K562 (cell line): ENCODE results near the gene HPD. TPM values are rescaled to one million over a fixed set of nuclear protein-coding genes. Genes with fewer than 3 reads are reported as not detected.

ENCODE experiments used
- ADNP ChIP-seq: fragments of 200-800 bp; sonication (Bioruptor generic); IDR thresholded peaks from 2 replicates; pipeline ENCODE4 v1.6.1; 2016; ENCODE audit warnings: missing genetic modification characterization, missing compliant biosample characterization
- CGGBP1 ChIP-seq: fragments of 250-450 bp; sonication (Bioruptor Pico); IDR thresholded peaks from 2 replicates; pipeline ENCODE4 v1.9.0; 2021; ENCODE audit warnings: mild to moderate bottlenecking
- CHD2 ChIP-seq: IDR thresholded peaks from 2 replicates; pipeline ENCODE4 v1.6.1; 2011; ENCODE audit warnings: low read depth, low read length
- CXXC5 ChIP-seq: fragments of 250-450 bp; sonication (Bioruptor Pico); IDR thresholded peaks from 2 replicates; pipeline ENCODE4 v1.8.0; 2022; ENCODE audit warnings: inconsistent platforms, mild to moderate bottlenecking, moderate library complexity
- ETV6 ChIP-seq, 3 experiments: fragments of 150-350 bp in 1 of 3; sonication (generic) in 1 of 3; formaldehyde crosslinking in 1 of 3; IDR thresholded peaks; 2 replicates each; pipeline versions ENCODE4 v1.6.1 to v1.8.0; 2014 to 2022; ENCODE audit warnings: borderline replicate concordance in 2 of 3, low read depth in 2 of 3, antibody characterized with exemption in 1 of 3, low read length in 1 of 3, mild to moderate bottlenecking in 1 of 3, missing genetic modification reagents in 1 of 3
- EWSR1 ChIP-seq: fragments of 450-650 bp; IDR thresholded peaks from 2 replicates; pipeline ENCODE4 v1.6.1; 2018; ENCODE audit warnings: borderline replicate concordance, mild to moderate bottlenecking, low read depth, moderate library complexity; ENCODE audit not compliant: partially characterized antibody
- KDM1A ChIP-seq, 2 experiments: fragments of 450-650 bp; IDR thresholded peaks; 2 replicates each; pipeline ENCODE4 v1.6.1; 2016; ENCODE audit warnings: mild to moderate bottlenecking in 2 of 2
- MEF2A ChIP-seq: IDR thresholded peaks from 2 replicates; pipeline ENCODE4 v1.6.1; 2011; ENCODE audit warnings: low read depth, mild to moderate bottlenecking, low read length, moderate library complexity; ENCODE audit not compliant: control insufficient read depth
- PHB2 ChIP-seq: fragments of 450-650 bp; IDR thresholded peaks from 2 replicates; pipeline ENCODE4 v1.6.1; 2017; ENCODE audit warnings: low read depth
- PHF8 ChIP-seq: fragments of 200-600 bp; sonication (generic); IDR thresholded peaks from 2 replicates; pipeline ENCODE4 v1.6.1; 2012; ENCODE audit warnings: mixed run types, mild to moderate bottlenecking, inconsistent platforms, low read length, moderate library complexity, borderline replicate concordance
- POLR2A ChIP-seq: fragments of 450-650 bp; conservative IDR thresholded peaks from 2 replicates; pipeline ENCODE4 v1.6.1; 2016
- TEAD1 ChIP-seq, 2 experiments: fragments of 450-650 bp in 1 of 2; sonication (generic) in 1 of 2; formaldehyde crosslinking; IDR thresholded peaks; 2 replicates each; pipeline versions ENCODE4 v1.4.0 to v1.8.0; 2020 to 2022; ENCODE audit warnings: mild to moderate bottlenecking in 2 of 2, missing genetic modification reagents in 1 of 2
- ZBTB26 ChIP-seq: fragments of 450-650 bp; formaldehyde crosslinking; IDR thresholded peaks from 2 replicates; pipeline ENCODE4 v1.4.0; 2022; ENCODE audit warnings: missing genetic modification characterization
- ZFP36 ChIP-seq: fragments of 150-350 bp; IDR thresholded peaks from 2 replicates; pipeline ENCODE4 v1.6.1; 2018; ENCODE audit warnings: low read length, low read depth; ENCODE audit not compliant: partially characterized antibody
- ZNF449 ChIP-seq: fragments of 250-450 bp; sonication (Bioruptor Pico); IDR thresholded peaks from 2 replicates; pipeline ENCODE4 v1.8.0; 2022; ENCODE audit warnings: moderate library complexity, mild to moderate bottlenecking, inconsistent platforms
- ZNF740 ChIP-seq, 3 experiments: fragments of 200-800 bp in 1 of 3; sonication (Bioruptor generic) in 1 of 3; sonication (generic) in 1 of 3; formaldehyde crosslinking in 1 of 3; IDR thresholded peaks; 2 replicates each; pipeline versions ENCODE4 v1.6.1 to v1.8.0; 2016 to 2022; ENCODE audit warnings: mild to moderate bottlenecking in 2 of 3, missing compliant biosample characterization in 2 of 3, missing genetic modification characterization in 2 of 3, missing genetic modification reagents in 1 of 3
- ZSCAN32 ChIP-seq: fragments of 450-650 bp; formaldehyde crosslinking; IDR thresholded peaks from 2 replicates; pipeline ENCODE4 v1.4.0; 2020; ENCODE audit warnings: mild to moderate bottlenecking, moderate library complexity
- polyA plus RNA-seq, 8 experiments: library from polyadenylated mRNA; depleted of rRNA in 4 of 8; stranded (reverse) in 5 of 8; unstranded in 3 of 8; fragments of >200 nt; fragmentation: Nextera tagmentation in 2 of 8; fragmentation: Illumina TruSeq in 1 of 8; extraction: Ambion mirVana in 2 of 8; extraction: Trizol in 1 of 8; gene quantifications; 2 replicates each; pipeline versions ENCODE4 v1.2.1 to v1.2.3, GENCODE V29; 2011 to 2014; ENCODE audit warnings: inconsistent platforms in 1 of 8, missing spikeins in 1 of 8
- total RNA-seq, 7 experiments: library from RNA; depleted of rRNA in 6 of 7; stranded (reverse); fragments of >200 nt in 6 of 7; fragmentation: Illumina TruSeq in 2 of 7; extraction: Trizol in 2 of 7; gene quantifications; 2 replicates each; pipeline versions ENCODE4 v1.2.1 to v1.2.3, GENCODE V29; 2011 to 2021; ENCODE audit warnings: low replicate concordance in 1 of 7
- TF ChIP-seq, protein P1 (sequence below): fragments of 250-450 bp; sonication (Bioruptor Pico); IDR thresholded peaks from 2 replicates; pipeline ENCODE4 v1.4.0; 2020; ENCODE audit warnings: mild to moderate bottlenecking, moderate library complexity, borderline replicate concordance

The HPD gene
- total and polyA plus RNA-seq, 9 of the 15 experiments (the other 6 are each of a cell fraction or from before 2014, with no cell fraction given) = 0.06 to 0.29 (median 0.07) TPM; not detected in 4

- TF ChIP-seq ZNF740 (CRISPR knock-in tag; IDR thresholded peaks at IDR 0.05) = peak; percentile 22; the same call in 1 of the 2 replicates
- 0 out of 4 replicates have a peak, but pooled peaks of 1 of the 2 experiments have one; percentile 65 for TF ChIP-seq ZNF740 (tag; IDR thresholded peaks at IDR 0.05)
- TF ChIP-seq PHF8 = no peak
- no peak for TF ChIP-seq KDM1A (IDR thresholded peaks at IDR 0.05)
- TF ChIP-seq ZBTB26 = 0 out of 2 replicates have a peak, but pooled peaks have one; percentile 2
- TF ChIP-seq CGGBP1 (CRISPR knock-in tag) = no peak
- peak; percentile 8 for TF ChIP-seq POLR2A
- TF ChIP-seq, protein P1, sequence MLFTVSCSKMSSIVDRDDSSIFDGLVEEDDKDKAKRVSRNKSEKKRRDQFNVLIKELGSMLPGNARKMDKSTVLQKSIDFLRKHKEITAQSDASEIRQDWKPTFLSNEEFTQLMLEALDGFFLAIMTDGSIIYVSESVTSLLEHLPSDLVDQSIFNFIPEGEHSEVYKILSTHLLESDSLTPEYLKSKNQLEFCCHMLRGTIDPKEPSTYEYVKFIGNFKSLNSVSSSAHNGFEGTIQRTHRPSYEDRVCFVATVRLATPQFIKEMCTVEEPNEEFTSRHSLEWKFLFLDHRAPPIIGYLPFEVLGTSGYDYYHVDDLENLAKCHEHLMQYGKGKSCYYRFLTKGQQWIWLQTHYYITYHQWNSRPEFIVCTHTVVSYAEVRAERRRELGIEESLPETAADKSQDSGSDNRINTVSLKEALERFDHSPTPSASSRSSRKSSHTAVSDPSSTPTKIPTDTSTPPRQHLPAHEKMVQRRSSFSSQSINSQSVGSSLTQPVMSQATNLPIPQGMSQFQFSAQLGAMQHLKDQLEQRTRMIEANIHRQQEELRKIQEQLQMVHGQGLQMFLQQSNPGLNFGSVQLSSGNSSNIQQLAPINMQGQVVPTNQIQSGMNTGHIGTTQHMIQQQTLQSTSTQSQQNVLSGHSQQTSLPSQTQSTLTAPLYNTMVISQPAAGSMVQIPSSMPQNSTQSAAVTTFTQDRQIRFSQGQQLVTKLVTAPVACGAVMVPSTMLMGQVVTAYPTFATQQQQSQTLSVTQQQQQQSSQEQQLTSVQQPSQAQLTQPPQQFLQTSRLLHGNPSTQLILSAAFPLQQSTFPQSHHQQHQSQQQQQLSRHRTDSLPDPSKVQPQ = no peak
- no peak for TF ChIP-seq PHB2
- no peak for TF ChIP-seq ZNF449 (CRISPR knock-in tag)
- peak; percentile 17; the same call in 1 of the 2 replicates for TF ChIP-seq CXXC5 (CRISPR knock-in tag)
- no peak for TF ChIP-seq ZSCAN32
- TF ChIP-seq ZFP36 = no peak
- TF ChIP-seq TEAD1 (CRISPR knock-in tag; IDR thresholded peaks at IDR 0.05) = 0 out of 4 replicates have a peak, but pooled peaks of 1 of the 2 experiments have one; percentile 20
- TF ChIP-seq ETV6 (IDR thresholded peaks at IDR 0.05; ENCODE audit: borderline replicate concordance in 1 of 2, low read depth in 2 of 2, low read length in 1 of 2) = no peak
- TF ChIP-seq ETV6 (CRISPR knock-in tag; IDR thresholded peaks at IDR 0.05; ENCODE audit: borderline replicate concordance) = no peak
- peak; percentile 18; the same call in 1 of the 2 replicates for TF ChIP-seq CHD2
- no peak for TF ChIP-seq EWSR1
- TF ChIP-seq ADNP (tag) = no peak
- no peak for TF ChIP-seq MEF2A
Observed at GRCh38 chr12:121801595-121802484, 56.8 kb downstream of the HPD start (continued).
